ENCODE measurements around the gene CHST11.
"Not testable (repeated sequence)": the region's sequence is repeated elsewhere in the genome, so short reads cannot be mapped to it uniquely, and the experiment has no call there.

CHST11 gene

GRCh38 chr12:104610513-104611235 is 153.9 kb downstream of the CHST11 start:
- DNase-seq, result no peak

DNA sequence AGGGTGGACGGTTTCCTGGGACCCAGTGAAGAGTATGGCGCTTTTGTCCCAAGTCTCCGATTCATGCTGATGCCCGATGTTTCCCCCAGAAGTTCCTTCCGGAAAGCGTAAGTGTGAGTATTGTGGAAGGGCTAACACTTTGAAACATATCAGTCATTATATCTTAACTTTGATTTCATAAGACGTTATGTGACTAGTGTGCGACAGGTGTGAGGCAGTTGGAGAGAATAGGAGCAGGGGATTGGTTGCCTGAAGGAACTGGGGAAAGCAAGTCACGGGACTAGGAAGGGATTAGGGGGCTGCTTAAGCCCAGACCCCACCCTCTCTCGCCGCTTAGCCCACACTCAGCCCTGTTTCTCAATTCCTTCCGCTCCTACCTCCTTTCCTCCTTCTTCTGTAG is 154.9 kb downstream of the CHST11 start:
- no peak for DNase-seq

DNA sequence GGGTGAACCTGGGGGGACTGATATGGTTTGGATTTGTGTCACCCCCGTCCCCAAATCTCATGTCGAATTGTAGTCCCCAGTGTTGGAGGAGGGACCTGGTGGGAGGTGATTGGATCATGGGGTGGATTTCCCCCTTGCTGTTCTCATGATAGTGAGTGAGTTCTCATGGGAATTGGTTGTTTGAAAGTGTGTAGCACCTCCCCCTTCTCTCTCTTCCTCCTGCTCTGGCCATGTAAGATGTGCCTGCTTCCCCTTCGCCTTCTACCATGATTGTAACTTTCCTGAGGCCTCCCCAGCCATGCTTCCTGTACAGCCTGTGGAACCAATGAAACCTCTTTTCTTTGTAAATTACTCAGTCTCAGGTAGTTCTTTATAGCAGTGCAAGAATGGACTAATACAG is 156.6 kb downstream of the CHST11 start:
- DNase-seq, result not testable (repeated sequence)

- DNase-seq, result no peak
These were observed 158.4 kb downstream of the CHST11 start for GRCh38 chr12:104615048-104615561.

DNA sequence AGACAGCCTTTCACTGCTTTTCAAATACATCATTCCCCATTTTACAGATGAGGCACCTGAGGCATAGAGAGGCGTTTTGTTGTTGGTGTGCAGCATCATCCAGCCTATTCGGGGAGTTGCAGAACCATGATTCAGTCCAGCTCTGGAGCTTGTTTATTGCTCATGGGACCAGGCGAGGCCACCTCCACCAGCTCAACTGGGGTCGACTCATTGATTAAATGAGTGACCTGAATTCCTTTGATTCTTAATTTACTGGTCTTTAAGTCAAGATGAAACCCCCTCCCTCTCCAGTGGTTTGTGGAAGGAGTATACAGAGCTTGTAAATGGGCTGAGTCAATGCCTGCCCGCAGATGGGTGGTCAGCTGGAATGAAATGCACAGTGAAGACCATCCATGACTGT is 161.9 kb downstream of the CHST11 start:
- DNase-seq, result no peak

DNA sequence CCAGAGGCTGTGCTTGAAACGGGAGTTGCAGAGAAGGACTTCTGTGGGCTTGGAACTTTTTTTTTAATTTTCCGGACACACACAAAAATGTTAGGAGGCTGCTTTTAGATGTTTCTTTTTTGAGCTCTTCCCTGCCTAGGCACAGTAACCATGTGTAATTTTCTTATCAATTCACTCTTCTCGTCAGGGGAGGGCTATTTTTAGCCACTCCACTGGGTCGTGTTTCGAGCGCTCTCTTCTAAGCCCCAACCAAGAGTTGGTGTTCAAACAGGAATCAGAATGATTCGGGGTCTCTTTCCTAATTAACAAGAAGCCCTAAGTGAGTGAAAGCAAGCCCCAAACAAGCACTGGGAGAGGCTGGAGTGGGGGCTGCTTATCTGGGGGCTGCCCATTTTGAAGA is 162.6 kb downstream of the CHST11 start:
- no peak for DNase-seq

- DNase-seq, result no peak
These were observed 164.2 kb downstream of the CHST11 start for GRCh38 chr12:104620837-104621531.

DNA sequence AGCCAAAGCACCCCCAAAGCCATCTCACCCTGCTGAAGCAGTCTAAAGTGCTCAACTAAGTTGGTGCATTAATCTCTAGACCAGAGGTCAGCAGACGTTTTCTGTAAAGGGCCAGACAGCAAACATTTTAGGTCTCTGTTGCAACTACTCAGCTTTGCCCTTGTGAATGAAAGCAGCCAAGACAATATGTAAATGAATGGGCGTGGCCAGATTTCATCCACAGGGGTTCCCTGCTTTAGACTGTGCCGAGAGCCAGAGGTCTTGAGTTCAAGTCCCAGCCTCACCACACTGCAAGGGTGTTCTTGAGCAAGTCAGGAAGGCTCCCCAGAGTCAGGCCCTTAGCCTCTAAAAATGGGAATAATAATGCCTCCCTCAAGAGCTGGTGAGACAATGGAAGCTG is 166.2 kb downstream of the CHST11 start:
- DNase-seq, result no peak

DNA sequence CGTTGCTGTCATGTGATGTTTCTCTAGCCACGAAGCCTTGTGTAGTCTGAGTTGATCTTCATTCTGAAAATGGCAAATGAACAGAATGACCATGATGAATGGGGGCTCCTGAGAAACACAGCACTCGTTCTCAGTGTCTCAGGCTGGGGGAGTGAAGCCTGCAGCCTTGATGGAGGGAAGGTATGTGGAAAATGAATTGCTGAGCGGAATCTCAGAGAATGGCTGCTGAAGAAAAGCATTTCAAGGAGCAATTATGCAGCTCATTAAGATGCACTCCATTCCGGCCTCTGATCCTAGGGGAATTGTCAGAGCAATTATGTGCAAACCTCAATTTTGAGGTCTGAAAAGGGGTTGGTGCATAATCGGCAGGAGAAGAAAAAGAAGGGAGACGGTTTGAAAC is 167.1 kb downstream of the CHST11 start:
- DNase-seq, result no peak

DNA sequence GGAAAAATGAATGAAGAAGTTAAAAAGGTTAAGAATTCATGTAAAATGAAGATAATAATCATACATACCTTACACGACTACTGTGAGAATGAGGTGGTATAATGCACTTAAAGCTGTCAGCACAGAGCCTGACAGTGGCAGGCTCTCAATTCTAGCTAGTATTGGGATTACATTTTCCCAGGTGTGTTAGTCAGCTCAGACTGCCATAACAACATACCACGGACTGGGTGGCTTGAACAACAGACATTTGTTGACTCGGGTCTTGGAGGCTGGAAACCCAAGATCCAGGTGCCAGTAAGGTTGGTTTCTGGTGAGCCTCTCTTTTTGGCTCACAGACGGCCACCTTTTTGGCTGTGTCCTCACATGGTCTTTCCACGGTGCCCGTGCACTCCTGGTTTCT is 167.8 kb downstream of the CHST11 start:
- no peak for DNase-seq

DNA sequence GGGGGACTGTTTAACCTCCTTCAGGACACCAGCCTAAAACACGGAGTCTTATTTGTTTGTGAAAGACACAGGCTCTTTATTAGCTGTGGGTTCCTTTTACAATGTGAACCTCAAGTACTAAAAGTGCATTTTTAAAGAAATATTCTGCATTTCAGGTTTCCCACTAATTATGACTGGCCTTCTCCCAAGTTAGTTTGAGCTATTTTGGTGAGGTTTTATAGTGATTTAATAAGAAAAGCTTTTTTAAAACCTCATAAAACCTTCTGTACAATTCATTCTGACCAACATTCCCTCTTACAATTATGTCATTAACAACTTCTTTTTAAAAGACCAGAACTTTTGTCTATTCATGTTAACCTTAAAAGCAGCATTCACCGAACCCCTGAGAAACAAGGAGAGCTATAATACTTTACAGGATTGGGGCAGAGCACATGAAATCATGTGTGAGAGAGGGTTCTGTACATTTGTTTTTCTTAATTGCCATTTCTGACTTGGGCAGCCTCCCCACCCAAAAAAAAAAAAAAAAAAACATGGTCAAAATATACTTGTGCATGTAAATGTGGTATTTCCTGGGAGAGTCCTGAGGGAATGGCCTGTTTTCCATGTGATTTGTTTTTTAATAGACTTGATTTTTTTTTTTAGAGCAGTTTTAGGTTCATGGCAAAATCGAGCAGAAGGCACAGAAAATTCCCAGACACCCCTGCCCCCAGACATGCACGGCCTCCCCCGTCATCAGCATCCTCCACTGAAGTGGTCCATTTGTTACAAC is 169.5 kb downstream of the CHST11 start:
- DNase-seq, result no peak

GRCh38 chr12:104627231-104627989 is 170.7 kb downstream of the CHST11 start:
- DNase-seq, result no peak

GRCh38 chr12:104627990-104628830 is 171.5 kb downstream of the CHST11 start:
- DNase-seq, result no peak

- DNase-seq, result no peak
These were observed 172.0 kb downstream of the CHST11 start for GRCh38 chr12:104628831-104629135.

- no peak for DNase-seq
These were observed 173.5 kb downstream of the CHST11 start for GRCh38 chr12:104630230-104630670.

- DNase-seq, result no peak
These were observed 175.1 kb downstream of the CHST11 start for GRCh38 chr12:104631867-104632266.

DNA sequence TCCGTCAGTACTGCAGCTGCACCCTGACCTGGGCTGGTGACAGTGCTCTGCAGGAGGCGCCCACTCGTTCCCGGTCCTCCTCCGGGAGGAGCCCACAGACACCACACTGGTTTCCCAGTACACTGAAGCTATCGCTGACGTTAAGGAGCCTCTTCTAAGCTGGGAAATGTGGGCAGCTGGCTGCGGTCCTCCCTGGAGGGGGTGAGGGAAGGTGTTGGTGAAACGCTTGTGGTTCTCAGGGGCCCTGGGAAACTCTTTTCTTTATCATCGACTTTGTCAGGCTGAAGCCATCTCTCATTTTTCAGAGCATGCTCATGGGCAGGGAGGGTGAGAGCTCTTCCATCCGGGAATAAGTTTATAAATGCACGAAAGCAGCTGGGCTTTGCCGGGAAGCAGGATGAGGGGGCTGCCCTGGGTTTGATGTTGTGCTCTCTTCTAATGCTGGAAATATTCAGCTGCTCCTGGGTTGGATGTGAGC is 176.0 kb downstream of the CHST11 start:
- no peak for DNase-seq

- DNase-seq, result no peak
These were observed 177.3 kb downstream of the CHST11 start for GRCh38 chr12:104634044-104634443.

DNA sequence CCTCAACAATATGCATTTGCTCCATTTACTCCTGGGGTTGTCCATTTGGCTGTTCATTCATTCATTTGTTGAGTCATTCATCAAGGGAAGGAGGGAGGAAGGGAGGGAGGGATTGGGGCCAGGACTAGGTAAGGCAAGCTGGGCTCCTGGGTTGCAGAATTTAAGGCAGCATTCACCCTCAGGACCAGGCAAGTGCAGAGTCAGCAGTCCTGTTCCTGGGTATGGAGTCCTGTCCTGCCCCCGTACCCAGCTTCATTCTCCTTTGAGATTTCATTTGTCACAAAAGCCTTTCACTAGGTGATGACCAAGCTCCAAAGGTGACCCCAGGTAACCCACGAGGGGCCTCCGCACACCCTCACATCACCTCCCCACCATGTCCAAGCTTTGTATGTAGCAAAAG is 178.1 kb downstream of the CHST11 start:
- DNase-seq, result no peak

GRCh38 chr12:104635607-104636343 is 179.0 kb downstream of the CHST11 start:
- DNase-seq, result no peak

DNA sequence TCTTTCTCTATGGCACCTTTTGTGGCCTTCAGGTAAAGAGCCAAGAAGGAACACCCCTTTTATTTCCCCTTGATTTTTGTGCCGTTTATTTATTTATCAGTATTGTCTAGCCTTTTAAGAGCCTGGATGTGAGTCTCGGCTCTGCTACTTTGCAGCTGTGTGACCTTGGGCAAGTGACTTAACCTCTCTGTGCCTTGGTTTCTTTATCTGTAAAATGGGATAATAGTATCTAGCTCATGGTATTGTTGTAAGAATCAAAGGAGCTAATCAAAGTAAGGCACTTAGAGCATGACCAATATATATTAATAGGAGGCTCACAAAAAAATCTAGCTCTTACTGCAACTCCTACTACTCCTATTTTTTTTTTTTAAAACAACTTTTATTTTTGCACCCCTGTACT is 179.7 kb downstream of the CHST11 start:
- no peak for DNase-seq
